GM04503 (cell line): ENCODE results near the gene CYP2C9.

Experiments
- DNase-seq: peaks from one replicate; pipeline ENCODE4 v3.0.0-alpha.2; 2012; ENCODE audit warnings: low read depth

The CYP2C9 gene

GRCh38 chr10:95039281-95039680 is 100.8 kb downstream of the CYP2C9 start:
- DNase-seq, result no peak
